GM21390 (cell line): Measurements from ENCODE around the gene NUMBL.
A peak's percentile ranks its signal among the peaks of the same experiment; 100 is the strongest.

Source experiments
- ATAC-seq: cut with Tn5 transposase; IDR thresholded peaks from one replicate; pipeline ENCODE4 v1.9.1; 2021; ENCODE audit not compliant: unreplicated experiment

The NUMBL gene

GRCh38 chr19:40691421-40692211 lies 1.2 kb upstream of the NUMBL start:
- no peak for ATAC-seq

DNA sequence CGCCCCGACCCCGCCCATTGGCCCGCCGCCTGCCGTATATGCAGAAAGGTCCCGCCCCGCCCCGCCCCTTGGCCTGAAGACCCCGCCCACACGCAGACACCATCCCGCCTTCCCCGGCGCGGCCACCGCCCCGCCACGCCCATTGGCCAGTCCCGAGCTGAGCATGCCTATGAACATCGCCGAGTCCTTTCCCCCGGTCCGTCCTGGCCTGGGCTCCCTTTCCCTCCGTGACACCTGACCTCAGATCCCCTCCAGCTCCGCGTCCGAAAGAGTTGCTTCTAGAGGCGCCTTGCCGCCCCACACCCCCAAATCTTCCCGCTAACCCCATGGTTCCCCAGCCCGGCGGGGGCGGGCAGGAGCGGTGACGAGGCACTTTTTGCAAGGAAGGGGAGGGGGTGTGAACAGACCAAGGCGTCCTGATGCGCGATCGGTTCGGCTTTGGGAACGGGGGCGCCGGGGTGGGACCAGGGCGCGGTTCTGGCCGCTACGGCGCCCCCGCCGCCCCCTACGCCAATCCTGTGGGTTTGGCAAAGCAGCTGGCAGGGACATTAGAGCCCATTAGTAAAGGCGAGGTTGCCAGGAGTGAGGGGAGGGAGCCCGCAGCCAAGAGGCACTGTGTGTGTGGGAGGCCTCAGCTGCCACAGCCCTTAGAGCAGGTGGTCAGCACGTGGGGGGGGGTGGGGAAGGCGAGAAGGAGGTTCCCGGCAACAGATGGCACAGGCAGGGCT lies 406 bp upstream of the NUMBL start:
- ATAC-seq: peak; percentile 63

GRCh38 chr19:40689339-40690049 lies 957 bp downstream of the NUMBL start:
- ATAC-seq: no peak

- ATAC-seq: no peak
Measured at GRCh38 chr19:40688987-40689338, 1.5 kb downstream of the NUMBL start.

DNA sequence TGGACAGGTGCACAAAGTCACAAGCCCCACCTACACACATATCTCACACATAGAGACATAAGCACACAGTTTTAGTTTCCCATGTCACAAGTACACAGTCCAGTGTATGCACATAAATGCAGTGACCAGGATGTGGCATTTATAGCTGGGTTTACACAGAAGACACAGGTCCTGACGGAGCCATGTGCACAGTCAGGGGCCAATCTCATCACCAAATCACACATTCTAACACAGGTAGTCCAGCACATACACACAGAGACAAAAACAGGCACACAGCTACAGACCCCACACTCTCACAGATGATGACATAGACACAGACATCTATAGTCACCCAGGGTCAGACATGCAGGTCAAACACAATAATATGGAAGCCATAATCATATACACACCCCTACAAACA lies 2.1 kb downstream of the NUMBL start:
- no peak for ATAC-seq

DNA sequence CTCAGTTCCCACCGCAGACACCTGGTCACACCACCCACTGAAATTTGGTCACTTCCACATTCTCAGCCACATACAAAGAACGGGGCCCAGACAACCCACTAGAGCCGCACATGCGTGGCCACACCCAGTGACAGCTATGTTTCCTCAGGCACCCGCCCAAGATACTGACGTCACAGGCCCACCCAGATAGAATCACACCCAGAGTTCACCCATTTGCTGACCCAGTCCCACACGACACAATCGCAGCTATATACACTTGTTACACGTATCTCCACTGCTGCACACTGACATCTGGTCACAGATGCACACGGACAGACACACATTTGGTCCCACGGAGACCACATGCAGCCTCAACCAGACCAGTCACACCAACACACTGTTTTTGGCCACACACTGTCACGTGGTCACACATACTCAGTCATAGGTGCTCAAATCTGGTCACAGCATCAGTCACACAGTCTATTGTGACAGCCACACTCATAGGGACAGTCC lies 2.9 kb downstream of the NUMBL start:
- ATAC-seq: no peak

DNA sequence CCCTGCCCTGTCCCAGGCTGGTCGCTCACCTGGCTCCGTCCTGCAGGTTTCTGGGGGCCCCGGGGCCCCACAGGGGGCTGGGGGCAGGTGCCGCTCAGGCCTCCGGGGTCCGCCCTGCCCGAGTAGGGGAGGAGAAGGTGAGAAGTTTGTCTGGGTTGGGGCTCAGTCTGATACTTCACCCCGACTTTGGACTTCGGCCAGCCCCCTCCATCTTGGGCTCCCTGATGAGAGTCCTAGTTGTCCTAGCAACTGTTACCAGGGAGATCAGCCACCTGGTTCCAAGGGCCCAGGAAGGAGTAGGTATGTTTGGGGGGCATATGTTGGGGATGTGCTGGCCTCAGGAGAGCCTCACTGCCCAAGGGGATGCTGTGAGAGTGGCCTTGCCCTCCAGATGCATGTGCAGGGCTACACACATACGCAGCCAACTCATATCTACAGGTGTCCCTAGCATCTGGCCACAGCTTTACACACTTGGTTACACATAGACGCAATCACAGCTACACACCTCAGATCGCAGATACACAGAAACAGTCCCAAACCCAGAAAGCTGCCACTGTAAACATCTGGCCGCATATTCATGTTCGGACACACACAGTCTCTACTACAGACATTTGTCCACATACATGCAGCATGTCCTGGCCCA lies 3.4 kb downstream of the NUMBL start:
- ATAC-seq: no peak

- no peak for ATAC-seq
Measured at GRCh38 chr19:40685563-40685962, 4.9 kb downstream of the NUMBL start.

DNA sequence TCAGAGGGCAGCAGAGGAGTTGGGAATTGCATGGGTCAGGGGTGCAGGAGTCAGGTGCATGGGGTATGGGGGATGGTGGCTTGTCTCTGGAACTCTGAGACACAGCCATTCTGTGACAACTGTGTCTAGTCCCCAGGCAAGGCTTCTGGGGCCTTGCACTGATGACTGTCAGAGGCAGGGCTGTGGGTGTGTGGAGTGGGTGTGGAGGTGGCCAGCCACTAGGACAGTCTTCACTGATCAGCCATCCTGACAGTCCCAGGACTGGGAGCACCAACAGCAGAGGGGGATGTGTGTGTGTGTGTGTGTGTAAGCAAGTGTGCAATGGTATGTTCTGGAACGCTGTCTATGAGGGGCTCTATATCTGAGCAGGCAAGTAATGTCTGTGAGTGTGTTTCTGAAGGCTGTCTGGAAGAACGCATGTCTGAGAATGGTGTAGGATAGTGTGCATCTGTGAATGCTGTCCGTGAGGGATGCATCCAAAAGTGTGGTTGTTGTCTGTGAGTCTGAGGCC lies 5.4 kb downstream of the NUMBL start:
- no peak for ATAC-seq

- ATAC-seq: no peak
Measured at GRCh38 chr19:40684280-40684679, 6.2 kb downstream of the NUMBL start.

DNA sequence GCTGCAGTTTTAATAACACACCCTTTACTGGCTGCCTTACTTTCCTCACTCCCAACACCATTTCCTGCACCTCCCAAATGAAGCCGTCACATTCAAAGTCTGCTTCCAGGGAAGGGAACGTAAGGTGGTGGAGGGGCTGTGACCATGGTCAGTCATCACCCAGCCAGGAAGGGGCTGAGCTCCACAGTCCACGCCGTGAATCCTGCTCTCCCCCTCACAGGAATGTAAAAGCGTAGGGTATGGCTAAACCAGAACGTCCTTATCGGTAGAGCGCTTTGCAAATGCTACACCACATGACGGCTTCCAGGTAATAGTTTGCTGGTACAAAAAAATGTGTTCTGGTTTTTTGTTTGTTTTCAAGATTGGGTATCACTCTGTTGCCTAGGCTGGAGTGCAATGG lies 7.0 kb downstream of the NUMBL start:
- no peak for ATAC-seq

- ATAC-seq: no peak
Measured at GRCh38 chr19:40682431-40682964, 8.0 kb downstream of the NUMBL start.

DNA sequence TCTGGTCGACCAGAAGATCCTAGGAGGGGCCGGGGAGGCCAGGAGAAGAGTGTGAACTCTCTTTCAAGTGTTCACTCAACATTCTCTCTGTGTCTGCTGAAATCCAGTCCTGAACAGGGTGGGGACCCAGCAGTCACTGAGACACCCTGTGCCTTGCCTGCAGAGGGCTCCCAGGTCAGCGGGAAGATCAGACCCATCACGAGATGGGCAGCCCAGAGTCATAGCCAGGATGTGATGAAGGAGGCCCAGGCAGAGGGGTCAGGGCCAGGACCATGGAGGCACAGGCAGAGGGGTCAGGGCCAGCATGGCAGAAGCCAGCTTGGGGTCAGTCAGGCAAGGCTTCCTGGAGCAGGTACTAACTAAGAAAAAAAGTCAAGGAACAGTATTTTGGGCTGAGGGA lies 9.4 kb downstream of the NUMBL start:
- no peak for ATAC-seq

- no peak for ATAC-seq
Measured at GRCh38 chr19:40677156-40677555, 13.3 kb downstream of the NUMBL start.

GRCh38 chr19:40674291-40674690 lies 16.2 kb downstream of the NUMBL start:
- ATAC-seq: no peak

GRCh38 chr19:40673397-40673796 lies 17.1 kb downstream of the NUMBL start:
- ATAC-seq: no peak

DNA sequence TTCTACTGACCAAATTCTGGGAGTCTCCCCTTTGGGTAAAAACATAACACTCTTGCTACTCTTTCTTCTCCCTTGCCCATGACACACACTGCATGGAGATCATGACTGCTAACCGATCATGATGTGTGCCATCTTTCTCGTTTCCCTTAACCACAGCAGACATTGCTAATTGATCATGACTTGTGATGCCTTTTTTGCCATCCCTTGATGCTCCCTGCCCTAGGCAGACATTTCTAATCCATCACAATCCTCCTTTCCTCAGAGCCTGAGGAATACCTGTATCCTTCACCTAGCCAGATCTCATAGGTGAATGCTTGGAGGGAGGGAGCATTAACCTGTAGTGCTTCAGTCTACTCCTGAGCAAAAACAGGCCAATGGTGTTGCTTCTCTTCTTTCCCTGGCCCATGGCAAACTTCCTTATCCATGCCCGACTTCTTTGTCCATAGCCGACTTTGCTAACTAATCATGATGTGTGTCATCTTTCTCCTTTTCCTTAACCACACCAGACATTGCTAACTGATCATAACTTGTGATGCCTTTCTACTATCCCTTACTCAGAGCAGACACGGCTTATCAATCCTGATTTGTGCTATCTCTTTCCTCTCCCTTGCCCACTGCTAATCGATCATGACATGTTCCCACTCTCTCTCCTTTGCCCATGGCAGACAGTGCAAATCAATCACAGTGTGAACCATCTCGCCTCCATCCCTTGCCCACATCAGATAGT lies 17.7 kb downstream of the NUMBL start:
- ATAC-seq: no peak

DNA sequence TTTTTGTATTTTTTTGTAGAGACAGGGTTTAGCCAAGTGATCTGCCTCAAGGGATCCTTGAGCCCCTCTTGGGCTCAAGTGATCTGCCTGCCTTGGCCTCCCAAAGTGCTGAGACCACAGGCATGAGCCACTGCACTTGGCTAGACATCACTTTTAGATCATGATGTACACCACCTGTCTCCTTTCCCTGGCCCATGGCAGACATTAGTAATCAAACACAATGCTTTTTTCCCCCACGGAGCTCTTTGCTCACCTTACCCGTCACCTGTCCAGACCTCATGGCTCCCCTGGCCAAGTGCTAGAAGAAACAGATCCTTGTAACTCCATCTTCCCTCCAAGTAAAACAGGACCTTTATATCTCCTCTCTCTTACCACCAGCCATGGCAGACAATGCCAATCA lies 18.4 kb downstream of the NUMBL start:
- no peak for ATAC-seq

DNA sequence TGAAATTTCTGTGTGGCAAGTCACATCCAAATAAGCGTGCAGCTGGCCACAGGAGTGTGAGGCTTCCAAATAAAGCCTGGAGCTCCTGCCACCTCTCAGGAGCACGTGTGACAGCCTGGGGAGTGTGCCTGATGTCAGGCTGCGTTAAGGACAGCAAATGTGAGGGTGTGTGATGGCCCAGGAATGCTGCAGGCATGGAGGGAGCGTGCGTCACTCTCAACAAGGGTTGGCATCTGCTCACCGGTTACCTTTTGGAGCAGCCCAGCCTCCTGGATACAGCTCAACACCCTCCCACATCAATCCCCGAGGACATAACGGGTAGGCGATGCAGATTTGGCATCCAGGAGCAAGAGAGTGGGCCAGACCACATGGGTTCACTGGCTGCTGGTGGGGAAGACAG lies 19.0 kb downstream of the NUMBL start:
- no peak for ATAC-seq

- no peak for ATAC-seq
Measured at GRCh38 chr19:40668991-40669614, 21.3 kb downstream of the NUMBL start.
